Measurements from ENCODE around the gene TTC23.
"Not testable (repeated sequence)": the region's sequence is repeated elsewhere in the genome, so short reads cannot be mapped to it uniquely, and the experiment has no call there.

TTC23 gene

DNA sequence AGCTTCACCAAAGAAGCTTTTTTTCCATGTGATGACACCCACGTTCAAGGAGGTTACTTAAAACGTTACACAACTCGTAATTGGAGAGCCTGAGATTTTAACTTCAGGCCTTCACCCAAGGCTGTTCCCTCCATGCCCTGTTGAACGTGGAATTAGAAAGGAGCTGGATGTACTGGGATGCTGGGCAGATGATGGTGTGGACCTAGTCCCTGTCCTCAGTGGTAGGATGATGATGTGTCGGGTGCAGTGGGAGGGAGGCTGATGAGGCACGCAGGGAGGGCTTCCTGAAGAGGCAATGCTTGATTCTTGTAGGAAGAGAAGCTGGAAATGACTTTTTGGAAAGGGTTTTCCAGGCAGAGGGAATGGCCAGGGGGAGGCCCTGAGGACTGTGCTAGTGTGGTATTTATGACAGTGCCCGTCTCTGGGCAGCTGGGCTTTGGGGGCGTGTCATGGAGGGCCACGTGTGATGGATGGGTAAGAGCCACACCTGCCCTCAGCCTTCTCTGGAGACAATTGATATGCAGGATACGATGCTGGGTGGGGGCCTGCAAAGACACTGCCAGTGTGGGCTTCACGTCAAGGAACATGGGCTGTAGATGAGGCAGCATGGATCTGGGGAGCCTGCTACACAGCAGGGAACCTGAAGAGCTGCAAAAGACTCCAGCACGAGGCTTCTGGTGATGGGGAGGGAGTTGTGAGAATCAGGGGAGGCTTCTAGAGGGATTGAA, 129.2 kb downstream of the TTC23 start:
- DNase-seq (ENCODE audit: low spot score), result no peak

DNA sequence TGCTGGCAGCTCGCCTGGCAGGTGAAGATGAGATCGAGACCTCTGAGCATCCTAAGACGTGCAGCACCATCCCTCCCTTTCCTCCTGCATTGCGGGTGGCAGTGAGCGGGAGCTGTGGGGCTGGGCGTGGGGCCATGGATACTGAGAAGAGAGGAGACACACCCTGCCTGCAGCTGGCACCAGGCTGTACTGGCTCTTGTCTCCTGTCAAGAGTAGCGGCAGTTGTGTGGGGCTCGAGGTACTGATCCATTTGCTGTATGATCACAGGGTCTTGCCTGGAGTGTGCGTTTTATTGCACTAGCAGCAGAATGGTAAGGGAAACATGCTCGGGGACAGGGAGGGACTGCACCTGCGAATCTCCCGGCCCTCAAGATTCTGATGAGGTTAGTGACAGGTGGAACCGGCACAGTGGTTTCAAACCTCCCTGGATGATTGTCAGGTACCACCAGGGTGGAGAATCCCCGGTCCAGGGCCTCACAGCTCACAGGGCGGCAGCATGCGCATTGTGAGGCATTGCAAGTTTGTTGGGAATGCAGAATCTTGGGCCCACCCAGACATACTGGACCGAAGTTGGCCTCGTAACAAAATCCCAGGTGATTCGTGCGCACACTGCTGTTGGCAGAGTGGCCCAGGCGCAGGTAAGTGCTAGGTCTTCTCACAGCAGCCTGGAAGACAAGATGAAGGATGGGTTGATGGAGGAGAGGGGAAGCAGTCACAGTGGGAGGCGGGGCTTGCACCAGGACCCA, 130.4 kb downstream of the TTC23 start:
- DNase-seq (ENCODE audit: low spot score), result no peak

DNA sequence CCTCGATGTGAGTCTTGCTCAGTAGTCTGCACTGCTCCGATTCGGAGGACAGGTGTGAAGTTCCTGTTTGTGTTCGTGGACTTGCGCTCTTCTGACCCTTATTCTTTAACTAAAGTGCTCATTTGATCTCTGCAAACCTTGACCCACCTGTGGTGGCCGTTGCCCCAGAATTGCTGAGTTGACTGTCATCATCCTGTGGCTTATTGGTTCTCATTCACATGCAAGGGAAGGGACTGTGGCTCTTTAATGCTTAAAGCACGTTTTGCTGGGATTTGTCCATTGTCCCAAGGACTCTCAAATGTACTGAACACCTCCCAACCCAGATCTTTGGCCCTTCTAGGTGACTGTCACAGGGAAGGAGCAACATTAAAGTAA, 131.1 kb downstream of the TTC23 start:
- no peak for DNase-seq (ENCODE audit: low spot score)

DNA sequence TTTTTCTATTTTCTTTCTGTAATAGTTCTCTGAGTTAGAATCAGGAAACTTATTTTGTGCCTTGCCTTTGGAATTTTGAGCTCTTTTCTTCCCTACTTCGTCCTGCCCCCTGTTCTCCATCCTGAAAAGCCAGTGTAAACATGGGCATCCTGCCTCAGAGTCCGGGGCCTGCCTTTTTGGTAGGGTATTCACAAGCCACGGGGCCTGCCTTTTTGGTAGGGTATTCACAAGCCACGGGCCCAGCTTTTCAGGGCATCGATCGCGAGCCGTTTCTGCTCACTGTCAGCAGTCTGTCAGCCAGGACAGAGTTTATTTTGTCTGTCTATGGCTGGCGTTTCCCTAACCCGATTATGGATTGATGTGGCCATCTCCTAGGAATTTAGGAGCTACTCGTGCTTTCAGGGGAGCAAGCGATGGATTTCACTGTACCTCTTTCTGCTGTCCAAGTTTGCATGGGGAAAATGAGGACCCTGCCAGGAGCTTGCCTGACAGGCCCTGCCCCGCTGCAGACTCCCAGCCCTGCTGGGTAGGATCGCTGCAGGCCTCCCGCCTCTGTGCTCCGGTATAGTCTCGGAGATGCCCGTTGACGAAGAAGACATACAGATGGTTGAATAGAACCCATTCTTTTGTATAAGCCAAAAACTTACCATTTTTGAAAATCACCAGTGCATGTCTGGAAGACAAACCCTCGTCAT, 131.7 kb downstream of the TTC23 start:
- no peak for DNase-seq (ENCODE audit: low spot score)

DNA sequence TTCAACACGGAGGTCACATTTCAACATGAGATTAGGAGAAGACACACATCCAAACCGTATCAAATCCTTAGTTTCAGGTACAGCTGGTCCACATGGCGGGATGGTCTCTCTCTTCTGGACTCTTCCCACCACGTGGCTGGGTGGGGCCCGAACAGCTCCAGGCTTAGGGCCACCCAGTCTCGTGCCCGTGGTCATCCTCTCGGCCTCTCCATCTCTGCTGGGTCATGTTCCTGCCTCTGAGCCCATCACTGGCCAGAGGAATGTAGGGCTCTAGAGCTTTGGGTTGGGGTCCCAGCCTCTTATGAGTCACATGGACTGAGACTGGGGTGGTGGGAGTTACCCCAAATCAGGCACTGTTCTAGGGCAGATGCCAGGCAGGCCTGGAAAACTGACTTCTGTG, 132.3 kb downstream of the TTC23 start:
- DNase-seq (ENCODE audit: low spot score), result no peak

DNA sequence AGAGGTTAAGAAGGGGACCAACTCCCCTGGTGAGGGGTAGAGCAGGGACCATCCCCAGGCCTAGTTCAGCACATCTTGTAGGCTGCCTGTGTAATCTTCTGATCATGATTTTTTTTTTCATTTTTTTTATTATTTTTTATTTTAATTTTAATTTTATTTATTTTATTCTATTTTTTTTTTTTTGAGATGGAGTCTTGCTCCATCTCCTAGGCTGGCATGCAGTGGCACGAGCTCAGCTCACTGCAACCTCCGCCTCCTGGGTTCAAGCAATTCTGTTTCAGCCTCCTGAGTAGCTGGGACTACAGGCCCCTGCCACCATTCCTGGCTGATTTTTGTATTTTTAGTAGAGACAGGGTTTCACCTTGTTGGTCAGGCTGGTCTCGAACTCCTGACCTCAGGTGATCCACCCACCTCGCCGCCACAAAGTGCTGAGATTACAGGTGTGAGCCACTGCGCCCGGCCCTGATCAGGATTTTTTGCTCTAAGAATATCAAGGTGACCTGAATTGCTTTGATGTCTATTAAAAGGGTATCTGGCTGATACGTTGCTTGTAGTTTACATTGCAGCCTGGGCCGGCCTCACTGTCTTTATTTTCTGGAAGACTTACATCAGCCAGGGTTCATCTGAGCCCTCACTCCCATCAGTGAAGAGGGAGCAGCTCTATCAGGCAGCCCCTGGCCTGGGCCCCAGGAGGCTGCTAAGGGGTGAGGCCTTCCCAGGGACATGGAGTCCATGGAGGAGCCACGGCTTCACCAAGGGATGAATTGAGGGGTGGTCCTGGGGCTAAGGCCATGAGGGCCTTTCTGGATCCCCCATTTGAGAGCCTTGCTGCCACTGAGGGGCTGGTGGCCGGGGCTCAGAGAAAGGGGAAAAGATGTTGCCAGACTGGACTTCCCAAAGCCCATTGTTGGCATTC, 133.8 kb downstream of the TTC23 start:
- DNase-seq (ENCODE audit: low spot score), result no peak

DNA sequence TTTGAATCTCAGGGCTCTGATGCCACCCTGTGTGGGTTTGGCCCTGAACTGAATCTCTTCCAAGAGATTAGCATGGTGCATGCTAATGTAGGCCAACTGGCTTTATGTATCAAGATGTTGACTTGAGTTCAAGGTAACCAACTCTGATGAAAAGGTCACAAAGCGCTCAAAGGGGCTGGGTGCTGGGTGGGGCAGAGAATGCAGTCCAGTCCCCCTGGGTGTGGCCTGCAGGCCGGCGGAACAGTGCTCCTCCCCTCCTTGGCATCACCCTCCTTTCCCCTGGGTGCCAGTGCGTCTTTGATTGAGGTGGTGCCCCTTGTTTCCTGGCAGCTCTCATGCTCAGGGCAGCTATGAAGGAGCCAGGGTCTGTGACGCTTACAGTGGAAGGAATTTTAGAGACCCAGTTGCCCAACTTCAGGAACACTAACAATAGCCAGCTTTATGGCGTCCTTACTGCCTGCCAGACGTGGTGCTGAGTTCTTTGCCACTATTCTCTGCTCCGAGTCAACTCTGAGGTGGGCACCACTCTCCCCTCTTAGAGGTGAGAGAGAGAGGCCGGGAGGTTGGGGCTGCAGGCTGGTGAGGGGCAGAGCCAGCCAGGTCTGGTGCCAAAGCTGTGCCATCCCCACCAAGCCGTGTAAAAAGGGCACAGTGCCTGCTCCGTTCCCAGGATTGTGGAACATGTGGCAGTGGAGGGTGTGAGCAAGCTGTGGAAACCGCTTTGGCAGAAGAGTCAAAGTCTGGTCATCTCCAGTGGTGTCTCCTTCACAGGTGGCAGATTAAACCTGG, 134.7 kb downstream of the TTC23 start:
- DNase-seq (ENCODE audit: low spot score), result no peak

DNA sequence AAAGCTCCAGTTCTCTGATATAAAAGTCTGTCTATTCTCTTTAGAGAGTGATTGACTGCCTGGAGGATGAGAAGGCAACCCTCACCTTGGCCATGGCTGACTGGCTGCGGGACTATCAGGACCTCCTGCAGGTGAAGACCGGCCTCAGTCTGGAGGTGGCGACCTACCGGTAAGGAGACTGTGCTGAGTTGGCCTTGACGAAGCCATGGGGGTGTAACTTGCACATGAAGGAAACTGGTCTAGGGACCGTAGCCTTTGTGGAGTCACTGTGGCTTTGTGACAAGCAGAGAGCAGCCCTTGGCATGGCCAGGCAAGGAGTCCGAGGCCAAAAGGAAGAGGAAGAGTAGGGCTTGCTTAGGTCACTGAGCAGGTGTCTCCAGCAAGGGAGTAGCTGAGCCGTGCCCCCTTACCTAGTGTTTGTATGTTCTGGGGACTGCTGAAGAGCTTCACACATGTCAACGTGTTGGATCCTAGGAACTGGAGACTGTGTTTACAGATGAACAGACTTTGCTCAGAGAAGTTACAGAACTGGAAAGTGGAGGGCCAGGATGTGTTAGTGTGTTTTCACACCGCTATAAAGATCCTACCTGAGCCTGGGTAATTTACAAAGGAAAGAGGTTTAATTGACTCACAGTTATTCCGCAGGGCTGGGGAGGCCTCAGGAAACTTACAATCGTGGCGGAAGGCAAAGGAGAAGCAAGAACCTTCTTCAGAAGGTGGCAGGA, 135.7 kb downstream of the TTC23 start:
- DNase-seq (ENCODE audit: low spot score), result no peak

DNA sequence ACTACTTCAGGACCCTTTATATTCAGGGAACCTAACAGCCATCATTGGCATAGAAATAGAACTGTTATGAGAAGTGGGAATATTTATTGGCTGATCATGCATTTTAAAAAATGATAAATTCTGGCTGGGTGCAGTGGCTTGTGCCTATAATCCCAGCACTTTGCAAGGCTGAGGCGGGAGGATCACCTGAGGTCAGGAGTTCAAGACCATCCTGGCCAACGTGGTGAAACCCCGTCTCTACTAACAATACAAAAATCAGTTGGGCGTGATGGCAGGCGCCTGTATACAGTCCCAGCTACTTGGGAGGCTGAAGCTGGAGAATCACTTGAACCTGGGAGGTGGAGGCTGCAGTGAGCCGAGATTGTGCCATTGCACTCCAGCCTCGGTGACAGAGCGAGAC, 137.7 kb downstream of the TTC23 start:
- DNase-seq (ENCODE audit: low spot score), result not testable (repeated sequence)

DNA sequence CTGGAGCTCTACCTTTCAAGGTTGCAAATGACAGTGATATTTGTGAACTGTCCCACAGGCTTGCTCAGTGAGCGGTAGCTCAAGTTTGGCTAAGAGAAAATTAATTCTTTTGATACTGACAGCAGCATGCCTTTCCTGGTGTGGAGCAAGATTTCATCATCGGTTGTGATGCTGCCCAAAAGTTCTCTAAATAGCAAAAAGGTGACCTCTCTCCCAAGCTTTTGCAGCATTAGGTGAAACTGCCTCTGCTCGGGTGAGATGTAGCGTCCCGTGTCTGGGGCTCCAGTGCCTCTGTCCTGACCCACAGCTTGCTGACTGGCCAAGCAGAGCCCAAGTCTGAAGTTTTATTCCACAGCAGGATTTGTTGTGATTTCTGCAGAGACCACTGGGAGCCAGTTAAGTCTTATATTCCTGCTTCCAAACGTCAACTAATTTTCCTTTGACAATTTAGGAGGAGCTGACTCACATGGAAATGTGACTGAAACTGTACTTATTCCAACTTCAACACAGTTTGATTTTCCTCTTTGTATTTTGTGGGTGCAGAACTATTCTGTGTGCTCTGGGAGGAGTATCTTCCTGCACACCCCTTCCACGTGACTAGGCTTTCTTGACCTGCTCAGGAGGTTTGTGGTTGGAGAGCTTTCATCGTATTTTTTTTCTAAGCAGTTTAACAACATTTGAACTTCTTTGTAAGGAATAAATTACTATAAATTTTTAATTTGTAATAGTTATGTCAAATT, 138.6 kb downstream of the TTC23 start:
- DNase-seq (ENCODE audit: low spot score), result no peak

DNA sequence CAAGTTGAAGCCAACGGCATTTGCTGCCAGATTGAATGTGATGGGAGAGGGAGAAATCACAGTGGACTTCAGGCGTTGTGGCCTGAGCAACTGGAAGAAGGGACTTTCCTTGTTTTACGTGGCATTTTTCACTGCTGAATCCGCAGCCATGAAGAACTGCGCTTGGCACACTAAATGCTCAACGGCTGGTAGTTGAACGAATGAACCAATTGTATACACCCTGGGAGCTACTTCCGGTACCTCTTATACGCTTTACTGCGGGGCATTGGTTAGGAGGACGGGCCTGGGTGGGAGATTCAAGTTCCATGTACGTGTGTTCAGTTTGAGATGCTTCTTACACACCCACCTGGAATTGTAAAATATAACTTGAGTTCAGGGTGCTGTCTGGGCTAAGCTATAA, 139.3 kb downstream of the TTC23 start:
- DNase-seq (ENCODE audit: low spot score), result no peak

DNA sequence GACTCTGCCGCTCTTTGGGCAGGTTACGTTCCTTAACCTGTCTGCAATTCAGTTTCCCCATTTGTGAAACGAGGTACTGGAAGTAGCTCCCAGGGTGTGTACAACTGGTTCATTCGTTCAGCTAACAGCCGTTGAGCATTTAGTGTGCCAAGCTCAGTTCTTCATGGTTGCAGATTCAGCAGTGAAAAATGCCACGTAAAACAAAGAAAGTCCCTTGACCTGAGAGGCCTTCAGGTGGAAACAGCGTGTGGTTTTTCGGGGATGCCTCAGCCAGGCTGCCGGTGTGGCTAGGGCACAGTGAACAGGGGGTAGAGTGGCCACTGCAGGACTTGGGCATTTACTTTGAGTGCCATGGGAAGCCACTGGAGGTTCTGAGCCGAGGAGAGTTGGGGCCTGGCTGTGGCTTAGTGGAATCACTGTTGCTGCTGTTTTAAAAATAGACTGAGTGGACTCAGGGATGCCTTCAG, 139.8 kb downstream of the TTC23 start:
- DNase-seq (ENCODE audit: low spot score), result no peak

DNA sequence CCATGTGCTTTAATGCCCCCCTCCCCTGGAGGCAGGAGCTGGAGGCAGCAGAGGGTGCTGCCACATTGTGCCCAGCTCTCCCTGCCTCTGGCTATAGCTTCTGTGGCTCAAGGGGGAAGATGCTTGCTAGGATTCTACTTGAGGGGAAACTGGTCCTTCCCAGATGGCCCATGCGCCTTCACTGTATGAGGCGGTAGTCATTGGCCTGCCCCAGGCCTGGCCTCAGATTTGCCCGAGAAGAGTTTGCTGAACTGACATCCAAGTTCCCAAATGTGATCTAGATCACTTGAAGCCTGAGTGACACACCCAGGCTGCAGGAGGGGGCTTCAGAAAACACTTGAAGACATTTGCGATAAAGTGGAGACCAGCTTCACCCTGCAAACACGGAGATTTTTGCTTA, 140.4 kb downstream of the TTC23 start:
- no peak for DNase-seq (ENCODE audit: low spot score)

DNA sequence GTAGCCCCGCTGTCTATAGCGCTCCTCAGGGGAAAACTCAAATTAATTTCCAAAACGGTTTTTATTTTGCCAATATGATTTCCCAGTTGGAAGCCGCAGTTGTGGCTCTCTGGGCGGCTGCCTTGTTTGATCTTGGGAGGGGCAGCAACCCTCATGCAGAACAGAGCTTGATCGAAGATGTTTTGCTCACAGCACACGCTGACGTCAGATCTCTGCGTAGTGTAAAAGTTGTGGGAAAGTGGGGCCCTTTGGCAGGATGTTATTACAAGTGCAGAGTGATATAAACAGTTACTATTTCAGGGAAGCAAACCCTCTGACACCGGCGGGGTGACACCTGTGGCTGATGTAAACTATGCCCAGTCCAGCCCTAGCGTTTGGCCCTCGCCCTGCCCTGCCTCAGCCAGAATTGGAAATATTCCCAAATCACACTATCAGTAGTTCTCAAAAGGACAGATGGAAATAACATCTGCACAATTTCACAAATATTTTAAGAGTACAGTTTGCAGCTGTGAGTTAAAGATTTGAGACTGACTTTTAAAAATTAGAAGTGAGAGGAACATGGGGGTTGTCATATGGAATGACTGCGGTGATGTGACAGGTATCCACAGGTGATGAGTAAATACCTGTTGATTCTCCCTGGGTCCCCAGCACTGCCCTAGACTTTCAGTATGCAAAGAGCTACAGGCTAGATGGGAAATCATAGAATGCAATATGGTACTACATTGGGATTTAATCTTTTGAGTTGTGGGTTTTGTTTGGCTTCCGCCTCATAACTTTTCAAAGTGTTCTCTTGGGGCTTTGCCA, 142.8 kb downstream of the TTC23 start:
- no peak for DNase-seq (ENCODE audit: low spot score)

DNA sequence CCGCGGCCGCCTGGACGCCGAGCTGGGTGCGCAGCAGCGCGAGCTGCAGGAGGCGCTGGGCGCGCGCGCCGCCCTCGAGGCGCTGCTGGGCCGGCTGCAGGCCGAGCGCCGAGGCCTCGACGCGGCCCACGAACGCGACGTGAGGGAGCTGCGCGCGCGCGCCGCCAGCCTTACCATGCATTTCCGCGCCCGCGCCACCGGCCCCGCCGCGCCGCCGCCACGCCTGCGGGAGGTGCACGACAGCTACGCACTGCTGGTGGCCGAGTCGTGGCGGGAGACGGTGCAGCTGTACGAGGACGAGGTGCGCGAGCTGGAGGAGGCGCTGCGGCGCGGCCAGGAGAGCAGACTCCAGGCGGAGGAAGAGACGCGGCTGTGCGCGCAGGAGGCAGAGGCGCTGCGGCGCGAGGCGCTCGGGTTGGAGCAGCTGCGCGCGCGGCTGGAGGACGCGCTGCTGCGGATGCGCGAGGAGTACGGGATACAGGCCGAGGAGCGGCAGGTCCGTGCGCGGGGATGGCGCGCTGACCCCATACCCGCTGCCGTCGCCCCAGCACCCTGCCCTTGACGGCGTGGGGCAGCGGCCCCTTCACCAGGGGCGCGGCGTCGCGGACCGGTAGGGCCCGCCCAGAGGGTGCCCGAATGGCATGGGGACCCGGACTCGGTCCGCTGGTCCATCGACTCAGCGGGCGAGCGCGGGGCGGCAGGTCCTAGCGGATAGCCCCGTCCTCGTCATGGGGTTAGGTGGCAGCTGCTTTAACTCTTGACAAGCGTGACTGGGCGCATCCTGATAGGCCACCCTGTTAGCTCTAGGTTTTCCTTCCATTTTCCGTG, 143.7 kb downstream of the TTC23 start:
- DNase-seq (ENCODE audit: low spot score), result peak; percentile 64

DNA sequence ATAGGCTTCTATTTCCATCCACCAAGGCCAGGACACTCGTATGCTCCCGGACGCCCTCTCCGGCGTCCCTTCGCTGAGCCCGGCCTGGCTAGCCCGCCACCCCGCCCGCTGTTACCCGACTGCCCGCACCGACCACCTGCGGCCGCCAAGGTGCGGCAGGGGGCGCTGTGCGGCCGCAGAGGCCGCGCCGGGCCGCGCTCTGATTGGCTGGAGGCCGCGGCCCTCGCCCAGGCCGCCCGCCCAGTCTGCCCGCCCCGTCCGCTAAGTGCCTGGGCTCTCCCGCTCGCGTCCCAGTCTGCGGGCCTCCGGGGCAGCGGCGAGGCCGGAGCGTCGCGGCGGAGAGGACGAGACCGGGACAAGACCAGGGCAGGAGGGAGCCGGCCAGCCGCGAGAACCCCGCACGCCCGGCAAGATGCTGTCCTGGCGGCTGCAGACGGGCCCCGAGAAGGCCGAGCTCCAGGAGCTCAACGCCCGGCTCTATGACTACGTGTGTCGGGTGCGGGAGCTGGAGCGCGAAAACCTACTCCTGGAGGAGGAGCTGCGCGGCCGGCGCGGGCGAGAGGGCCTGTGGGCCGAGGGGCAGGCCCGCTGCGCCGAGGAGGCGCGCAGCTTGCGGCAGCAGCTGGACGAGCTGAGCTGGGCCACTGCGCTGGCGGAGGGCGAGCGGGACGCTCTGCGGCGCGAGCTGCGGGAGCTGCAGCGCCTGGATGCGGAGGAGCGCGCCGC, 144.4 kb downstream of the TTC23 start, which contains the start of gene SYNM:
Gene SYNM, plus strand, starts transcription at position 293 of the 726 bp plus-strand sequence. Its CDS starts 120 bp downstream, at position 413.
- DNase-seq (ENCODE audit: low spot score), result peak; percentile 80

DNA sequence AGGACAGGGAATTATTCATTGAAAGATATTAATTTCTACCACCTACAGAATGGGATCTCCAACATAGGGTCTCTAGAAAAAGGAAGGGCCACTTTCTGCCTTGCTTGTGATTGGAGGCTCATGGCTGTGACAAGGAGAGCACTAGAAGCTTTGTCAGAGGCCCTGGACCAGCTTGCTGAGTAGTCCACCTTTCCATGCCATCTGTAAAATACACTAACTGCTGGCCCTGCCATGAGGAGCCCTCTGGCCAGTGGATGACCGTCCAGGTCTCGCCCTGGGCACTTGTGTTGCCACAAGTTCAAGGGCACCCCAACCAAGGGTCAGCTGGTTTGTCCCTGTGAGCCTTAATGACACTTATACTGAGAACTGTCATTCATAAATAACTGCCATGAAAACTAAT, 146.1 kb downstream of the TTC23 start:
- DNase-seq (ENCODE audit: low spot score), result no peak

Data from kidney tubule cell (primary cell).